CD14-positive monocyte (primary cell): ENCODE data around the gene EYS. TPM values are rescaled to one million over a fixed set of nuclear protein-coding genes. Genes with fewer than 3 reads are reported as not detected.
A peak's percentile ranks its signal among the peaks of the same experiment; 100 is the strongest.

Experiments used
- DNase-seq, 3 donors: peaks; one replicate each; pipeline ENCODE4 v3.0.0-alpha.2; 2011 to 2022
- H2AFZ ChIP-seq: 2 replicates; pipeline ENCODE4 v1.6.0; 2012; ENCODE audit warnings: mild to moderate bottlenecking, low read depth, low read length, inconsistent platforms; ENCODE audit not compliant: insufficient read depth, poor library complexity, severe bottlenecking
- H3K27ac ChIP-seq, 2 donors: 1 replicate in 1 of 2; 2 replicates in 1 of 2; pipeline ENCODE4 v1.5.1; 2012 to 2013; ENCODE audit warnings: low read length in 2 of 2, control low read depth in 1 of 2, inconsistent platforms in 1 of 2, low read depth in 1 of 2, mild to moderate bottlenecking in 1 of 2
- H3K27me3 ChIP-seq, 2 donors: one replicate each; pipeline versions ENCODE4 v1.6.0 to v1.6.1; 2011 to 2013; ENCODE audit warnings: low read length in 2 of 2; ENCODE audit not compliant: control insufficient read depth in 2 of 2, insufficient read depth in 2 of 2
- H3K36me3 ChIP-seq, 2 donors: replicated peaks in 1 of 2; 1 replicate in 1 of 2; 2 replicates in 1 of 2; pipeline versions ENCODE4 v1.5.1 to v1.6.1; 2012 to 2013; ENCODE audit warnings: low read length in 2 of 2, control low read depth in 1 of 2, inconsistent platforms in 1 of 2, mild to moderate bottlenecking in 1 of 2; ENCODE audit not compliant: insufficient read depth in 2 of 2, control insufficient read depth in 1 of 2
- H3K4me1 ChIP-seq, 2 donors: 1 replicate in 1 of 2; 2 replicates in 1 of 2; pipeline versions ENCODE4 v1.5.1 to v1.6.1; 2012 to 2013; ENCODE audit warnings: low read length in 2 of 2, control low read depth in 1 of 2, inconsistent platforms in 1 of 2, mild to moderate bottlenecking in 1 of 2, moderate library complexity in 1 of 2; ENCODE audit not compliant: insufficient read depth in 2 of 2, control insufficient read depth in 1 of 2
- H3K4me2 ChIP-seq: replicated peaks from 2 replicates; pipeline ENCODE3; 2012; ENCODE audit warnings: low read length, moderate library complexity, mild to moderate bottlenecking; ENCODE audit not compliant: poor library complexity, severe bottlenecking; ENCODE audit errors: extremely low read depth
- H3K4me3 ChIP-seq, 3 experiments: fragments of 200-600 bp in 1 of 3; sonication (generic) in 1 of 3; replicated peaks in 1 of 3; 1 replicate in 2 of 3; 2 replicates in 1 of 3; pipeline ENCODE4 v1.5.1; 2011 to 2013; ENCODE audit warnings: low read length in 3 of 3, mild to moderate bottlenecking in 3 of 3, control low read depth in 2 of 3, low read depth in 2 of 3, inconsistent platforms in 1 of 3, moderate library complexity in 1 of 3
- H3K79me2 ChIP-seq: 2 replicates; pipeline ENCODE4 v1.6.0; 2012; ENCODE audit warnings: mild to moderate bottlenecking, control low read depth, inconsistent platforms, low read length, moderate library complexity; ENCODE audit not compliant: insufficient read depth
- H3K9ac ChIP-seq: 2 replicates; pipeline ENCODE4 v1.6.0; 2017; ENCODE audit warnings: low read length, mild to moderate bottlenecking; ENCODE audit not compliant: insufficient read depth, poor library complexity, severe bottlenecking
- H3K9me3 ChIP-seq, 2 donors: replicated peaks in 1 of 2; 1 replicate in 1 of 2; 2 replicates in 1 of 2; pipeline versions ENCODE4 v1.5.1 to v1.6.1; 2012 to 2013; ENCODE audit warnings: low read length in 2 of 2, control low read depth in 1 of 2; ENCODE audit not compliant: control insufficient read depth in 1 of 2, insufficient read depth in 1 of 2
- H4K20me1 ChIP-seq: 2 replicates; pipeline ENCODE4 v1.6.0; 2012; ENCODE audit warnings: mild to moderate bottlenecking, low read length, control low read depth, moderate library complexity; ENCODE audit not compliant: insufficient read depth
- H3K27ac Mint-ChIP-seq, 7 donors: one replicate each; pipeline ENCODE4 v1.8.0; 2020; ENCODE audit warnings: mild to moderate bottlenecking in 7 of 7, mixed read lengths in 7 of 7, moderate library complexity in 6 of 7, inconsistent platforms in 2 of 7
- H3K27me3 Mint-ChIP-seq, 3 donors: one replicate each; pipeline ENCODE4 v1.8.0; 2021 to 2022; ENCODE audit warnings: low read depth in 3 of 3, mild to moderate bottlenecking in 3 of 3, mixed read lengths in 3 of 3, moderate library complexity in 3 of 3, inconsistent platforms in 1 of 3
- H3K36me3 Mint-ChIP-seq, 2 donors: one replicate each; pipeline ENCODE4 v1.8.0; 2020; ENCODE audit warnings: mixed read lengths in 2 of 2, inconsistent platforms in 1 of 2, mild to moderate bottlenecking in 1 of 2
- H3K4me1 Mint-ChIP-seq: one replicate; pipeline ENCODE4 v1.8.0; 2020; ENCODE audit warnings: mild to moderate bottlenecking, mixed read lengths
- H3K4me3 Mint-ChIP-seq, 2 donors: one replicate each; pipeline ENCODE4 v1.8.0; 2020; ENCODE audit warnings: mild to moderate bottlenecking in 2 of 2, mixed read lengths in 2 of 2, moderate library complexity in 1 of 2
- H3K9me3 Mint-ChIP-seq, 7 donors: one replicate each; pipeline ENCODE4 v1.8.0; 2020 to 2022; ENCODE audit warnings: mixed read lengths in 7 of 7, mild to moderate bottlenecking in 6 of 7, moderate library complexity in 6 of 7, inconsistent platforms in 2 of 7
- CTCF ChIP-seq: fragments of 200-600 bp; IDR thresholded peaks from one replicate; pipeline ENCODE4 v1.8.0; 2022; ENCODE audit warnings: antibody characterized with exemption, mild to moderate bottlenecking
- WGBS: methylation state at CpG from one replicate; pipeline ENCODE4 v1.1.5; 2013; ENCODE audit warnings: missing lambda C conversion rate; ENCODE audit not compliant: insufficient coverage; 5-methylcytosine and 5-hydroxymethylcytosine counted together
- intact Hi-C, 2 donors: fragments of 100-400 bp; cut with micrococcal nuclease; formaldehyde crosslinking; loops; one replicate each; pipeline versions ENCODE4 v1.15.0 to v1.15.1; 2023
- polyA plus RNA-seq, 3 donors: library from polyadenylated mRNA; depleted of rRNA in 1 of 3; unstranded in 2 of 3; stranded (reverse) in 1 of 3; fragments of 300-500 nt in 2 of 3; fragments of >200 nt in 1 of 3; fragmentation: Illumina TruSeq in 2 of 3; gene quantifications; 1 replicate in 2 of 3; 2 replicates in 1 of 3; pipeline ENCODE4 v1.2.3, GENCODE V29; 2012 to 2021

Gene EYS
- polyA plus RNA-seq, 3 donors, result 0.01 to 0.03 TPM; not detected in 1

- no peak overlapping the region for H3K4me3 Mint-ChIP-seq
- peaks cover 15 to 34% (median 25%) of the 10 kb centered on the region in 7 donors for H3K9me3 Mint-ChIP-seq
- H3K9ac ChIP-seq, result no peak overlapping the region
- intact Hi-C loops, result no loop called here
- no peak overlapping the region for H3K4me3 ChIP-seq
- peaks cover 10% of the 10 kb centered on the region for H3K4me1 Mint-ChIP-seq
- H3K9me3 ChIP-seq, result peaks cover 0 to 27% of the 10 kb centered on the region in 2 donors
- peaks cover 4 to 6% of the 10 kb centered on the region in 2 donors for H3K4me1 ChIP-seq
- no peaks in the 10 kb centered on the region for H4K20me1 ChIP-seq
- TF ChIP-seq CTCF, result no peak
- H3K4me2 ChIP-seq, result no peak overlapping the region
- H3K27ac Mint-ChIP-seq, result no peak overlapping the region
- no peaks in the 10 kb centered on the region for H3K27me3 ChIP-seq
- H3K27me3 Mint-ChIP-seq, result peaks cover 0 to 2% (median 0%) of the 10 kb centered on the region in 3 donors
- H3K36me3 ChIP-seq, result no peaks in the 10 kb centered on the region
- DNase-seq, result no peak
- H3K27ac ChIP-seq, result no peak overlapping the region
- H3K79me2 ChIP-seq, result no peaks in the 10 kb centered on the region
- H2AFZ ChIP-seq, result no peak overlapping the region
- WGBS, result 100% methylated on average over 4 of the region's 6 CpGs
- no peaks in the 10 kb centered on the region for H3K36me3 Mint-ChIP-seq
Measured at GRCh38 chr6:63824722-63825121, 1882.3 kb downstream of the EYS start.

- no peak for TF ChIP-seq CTCF
- DNase-seq, result no peak
- Histone ChIP-seq H3K36me3 (no peaks in the 10 kb centered on the region), H3K9me3 (peaks cover 0 to 14% of the 10 kb centered on the region in 2 donors), H3K27me3 (no peaks in the 10 kb centered on the region), H3K4me1 (peaks cover 22 to 26% of the 10 kb centered on the region in 2 donors), H3K4me3 (no peak overlapping the region), H3K79me2 (no peaks in the 10 kb centered on the region), H2AFZ (no peak overlapping the region), H3K4me2 (no peak overlapping the region), H4K20me1 (no peaks in the 10 kb centered on the region), H3K27ac (no peak overlapping the region), H3K9ac (no peak overlapping the region)
- Mint-ChIP-seq H3K9me3 (peaks cover 8 to 18% (median 15%) of the 10 kb centered on the region in 7 donors), H3K27ac (peak overlapping the region in 1 of 7 donors; percentile 12), H3K27me3 (no peaks in the 10 kb centered on the region), H3K36me3 (peaks cover 0 to 5% of the 10 kb centered on the region in 2 donors), H3K4me3 (no peak overlapping the region), H3K4me1 (peaks cover 33% of the 10 kb centered on the region)
- WGBS, result 88% methylated on average over 1 of the region's 1 CpG
- intact Hi-C loops, result no loop called here
Measured at GRCh38 chr6:63821442-63821841, 1885.6 kb downstream of the EYS start.
